ENCODE data around the gene H3-3A.

DNA sequence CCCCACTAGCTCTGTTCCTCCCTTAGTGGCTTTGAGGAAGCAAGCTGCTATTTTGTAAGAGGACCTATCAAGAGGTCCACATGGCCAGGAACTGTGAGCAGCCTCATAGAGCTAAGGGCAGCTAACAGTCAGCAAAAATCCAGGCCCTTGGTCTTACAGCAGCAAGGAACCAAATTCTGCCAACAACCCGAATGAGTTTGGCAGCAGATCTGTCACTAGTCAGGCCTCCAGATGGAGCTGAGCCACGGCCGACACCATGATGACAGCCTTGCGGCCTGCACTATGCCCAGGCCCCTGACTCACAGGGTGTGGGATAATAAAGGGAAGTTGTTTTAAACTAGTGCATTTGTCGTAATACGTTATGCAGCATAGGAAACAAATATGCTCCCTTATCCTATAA, 28.0 kb upstream of the H3-3A start:
- TF ChIP-seq, protein P1, sequence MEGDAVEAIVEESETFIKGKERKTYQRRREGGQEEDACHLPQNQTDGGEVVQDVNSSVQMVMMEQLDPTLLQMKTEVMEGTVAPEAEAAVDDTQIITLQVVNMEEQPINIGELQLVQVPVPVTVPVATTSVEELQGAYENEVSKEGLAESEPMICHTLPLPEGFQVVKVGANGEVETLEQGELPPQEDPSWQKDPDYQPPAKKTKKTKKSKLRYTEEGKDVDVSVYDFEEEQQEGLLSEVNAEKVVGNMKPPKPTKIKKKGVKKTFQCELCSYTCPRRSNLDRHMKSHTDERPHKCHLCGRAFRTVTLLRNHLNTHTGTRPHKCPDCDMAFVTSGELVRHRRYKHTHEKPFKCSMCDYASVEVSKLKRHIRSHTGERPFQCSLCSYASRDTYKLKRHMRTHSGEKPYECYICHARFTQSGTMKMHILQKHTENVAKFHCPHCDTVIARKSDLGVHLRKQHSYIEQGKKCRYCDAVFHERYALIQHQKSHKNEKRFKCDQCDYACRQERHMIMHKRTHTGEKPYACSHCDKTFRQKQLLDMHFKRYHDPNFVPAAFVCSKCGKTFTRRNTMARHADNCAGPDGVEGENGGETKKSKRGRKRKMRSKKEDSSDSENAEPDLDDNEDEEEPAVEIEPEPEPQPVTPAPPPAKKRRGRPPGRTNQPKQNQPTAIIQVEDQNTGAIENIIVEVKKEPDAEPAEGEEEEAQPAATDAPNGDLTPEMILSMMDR (IDR thresholded peaks at IDR 0.05) = no peak
- no peak for TF ChIP-seq RFX5 (IDR thresholded peaks at IDR 0.05; ENCODE audit: low read length)
- no peak for TF ChIP-seq TAF1 (IDR thresholded peaks at IDR 0.05; ENCODE audit: borderline replicate concordance, low read depth, low read length)
- TF ChIP-seq, protein P2, sequence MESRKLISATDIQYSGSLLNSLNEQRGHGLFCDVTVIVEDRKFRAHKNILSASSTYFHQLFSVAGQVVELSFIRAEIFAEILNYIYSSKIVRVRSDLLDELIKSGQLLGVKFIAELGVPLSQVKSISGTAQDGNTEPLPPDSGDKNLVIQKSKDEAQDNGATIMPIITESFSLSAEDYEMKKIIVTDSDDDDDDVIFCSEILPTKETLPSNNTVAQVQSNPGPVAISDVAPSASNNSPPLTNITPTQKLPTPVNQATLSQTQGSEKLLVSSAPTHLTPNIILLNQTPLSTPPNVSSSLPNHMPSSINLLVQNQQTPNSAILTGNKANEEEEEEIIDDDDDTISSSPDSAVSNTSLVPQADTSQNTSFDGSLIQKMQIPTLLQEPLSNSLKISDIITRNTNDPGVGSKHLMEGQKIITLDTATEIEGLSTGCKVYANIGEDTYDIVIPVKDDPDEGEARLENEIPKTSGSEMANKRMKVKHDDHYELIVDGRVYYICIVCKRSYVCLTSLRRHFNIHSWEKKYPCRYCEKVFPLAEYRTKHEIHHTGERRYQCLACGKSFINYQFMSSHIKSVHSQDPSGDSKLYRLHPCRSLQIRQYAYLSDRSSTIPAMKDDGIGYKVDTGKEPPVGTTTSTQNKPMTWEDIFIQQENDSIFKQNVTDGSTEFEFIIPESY (IDR thresholded peaks at IDR 0.05; ENCODE audit: borderline replicate concordance, low read depth) = no peak
- TF ChIP-seq GATA2 (CRISPR knock-in tag; IDR thresholded peaks at IDR 0.05) = no peak
- no peak for TF ChIP-seq YY1 (IDR thresholded peaks at IDR 0.05; ENCODE audit: low read depth)
- TF ChIP-seq EZH2phosphoT487 (IDR thresholded peaks at IDR 0.05; ENCODE audit: borderline replicate concordance, low read depth) = no peak
- no peak for TF ChIP-seq JUND (IDR thresholded peaks at IDR 0.05)
- TF ChIP-seq GABPA (IDR thresholded peaks at IDR 0.05; ENCODE audit: low read depth) = no peak
- TF ChIP-seq CHD2 (IDR thresholded peaks at IDR 0.05; ENCODE audit: low read length, partially characterized antibody) = no peak
- TF ChIP-seq, protein P3, sequence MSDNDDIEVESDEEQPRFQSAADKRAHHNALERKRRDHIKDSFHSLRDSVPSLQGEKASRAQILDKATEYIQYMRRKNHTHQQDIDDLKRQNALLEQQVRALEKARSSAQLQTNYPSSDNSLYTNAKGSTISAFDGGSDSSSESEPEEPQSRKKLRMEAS (IDR thresholded peaks at IDR 0.05; ENCODE audit: low read depth) = no peak
- TF ChIP-seq, protein P4, sequence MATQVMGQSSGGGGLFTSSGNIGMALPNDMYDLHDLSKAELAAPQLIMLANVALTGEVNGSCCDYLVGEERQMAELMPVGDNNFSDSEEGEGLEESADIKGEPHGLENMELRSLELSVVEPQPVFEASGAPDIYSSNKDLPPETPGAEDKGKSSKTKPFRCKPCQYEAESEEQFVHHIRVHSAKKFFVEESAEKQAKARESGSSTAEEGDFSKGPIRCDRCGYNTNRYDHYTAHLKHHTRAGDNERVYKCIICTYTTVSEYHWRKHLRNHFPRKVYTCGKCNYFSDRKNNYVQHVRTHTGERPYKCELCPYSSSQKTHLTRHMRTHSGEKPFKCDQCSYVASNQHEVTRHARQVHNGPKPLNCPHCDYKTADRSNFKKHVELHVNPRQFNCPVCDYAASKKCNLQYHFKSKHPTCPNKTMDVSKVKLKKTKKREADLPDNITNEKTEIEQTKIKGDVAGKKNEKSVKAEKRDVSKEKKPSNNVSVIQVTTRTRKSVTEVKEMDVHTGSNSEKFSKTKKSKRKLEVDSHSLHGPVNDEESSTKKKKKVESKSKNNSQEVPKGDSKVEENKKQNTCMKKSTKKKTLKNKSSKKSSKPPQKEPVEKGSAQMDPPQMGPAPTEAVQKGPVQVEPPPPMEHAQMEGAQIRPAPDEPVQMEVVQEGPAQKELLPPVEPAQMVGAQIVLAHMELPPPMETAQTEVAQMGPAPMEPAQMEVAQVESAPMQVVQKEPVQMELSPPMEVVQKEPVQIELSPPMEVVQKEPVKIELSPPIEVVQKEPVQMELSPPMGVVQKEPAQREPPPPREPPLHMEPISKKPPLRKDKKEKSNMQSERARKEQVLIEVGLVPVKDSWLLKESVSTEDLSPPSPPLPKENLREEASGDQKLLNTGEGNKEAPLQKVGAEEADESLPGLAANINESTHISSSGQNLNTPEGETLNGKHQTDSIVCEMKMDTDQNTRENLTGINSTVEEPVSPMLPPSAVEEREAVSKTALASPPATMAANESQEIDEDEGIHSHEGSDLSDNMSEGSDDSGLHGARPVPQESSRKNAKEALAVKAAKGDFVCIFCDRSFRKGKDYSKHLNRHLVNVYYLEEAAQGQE (IDR thresholded peaks at IDR 0.05; ENCODE audit: low read depth, low read length) = no peak
